GM12891 (cell line): ENCODE results near the gene ARID1A.
"Not testable (repeated sequence)": the region's sequence is repeated elsewhere in the genome, so short reads cannot be mapped to it uniquely, and the experiment has no call there.

ENCODE experiments used
- POLR2AphosphoS5 ChIP-seq: IDR thresholded peaks from 2 replicates; pipeline ENCODE4 v1.6.1; 2011; ENCODE audit warnings: low read depth, low read length, control low read depth
- TAF1 ChIP-seq: IDR thresholded peaks from 2 replicates; pipeline ENCODE4 v1.6.1; 2011; ENCODE audit warnings: low read depth, low read length, control low read depth

GRCh38 chr1:26725904-26726303 lies 30.1 kb downstream of the ARID1A start:
- TF ChIP-seq POLR2AphosphoS5, TAF1: not testable (repeated sequence)
